ENCODE data around the gene SLC9B2. TPM values are rescaled to one million over a fixed set of nuclear protein-coding genes. Genes with fewer than 3 reads are reported as not detected.

SLC9B2 gene
- total RNA-seq, 4 donors from 2014 or later = 14.8 to 17.4 (median 15.6) TPM

DNA sequence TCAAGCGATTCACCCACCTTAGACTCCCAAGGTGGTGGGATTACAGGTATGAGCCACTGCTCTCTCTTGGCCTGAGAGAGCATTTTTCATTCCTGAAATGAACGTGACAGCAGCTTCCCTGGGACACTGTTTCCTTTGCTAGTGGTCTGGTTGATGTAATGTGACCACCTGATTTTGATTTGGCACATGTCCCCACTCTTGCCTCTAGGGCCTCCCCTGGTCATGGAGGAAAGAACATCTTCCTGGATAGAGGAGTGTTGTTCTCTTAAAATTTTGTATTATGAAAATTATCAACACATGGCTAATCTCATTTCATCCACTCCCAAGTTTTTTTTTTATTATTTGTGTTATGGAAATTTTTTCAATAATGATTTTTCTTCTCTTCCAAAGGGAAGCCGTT is 23.8 kb downstream of the SLC9B2 start:
- TF ChIP-seq, protein P1, sequence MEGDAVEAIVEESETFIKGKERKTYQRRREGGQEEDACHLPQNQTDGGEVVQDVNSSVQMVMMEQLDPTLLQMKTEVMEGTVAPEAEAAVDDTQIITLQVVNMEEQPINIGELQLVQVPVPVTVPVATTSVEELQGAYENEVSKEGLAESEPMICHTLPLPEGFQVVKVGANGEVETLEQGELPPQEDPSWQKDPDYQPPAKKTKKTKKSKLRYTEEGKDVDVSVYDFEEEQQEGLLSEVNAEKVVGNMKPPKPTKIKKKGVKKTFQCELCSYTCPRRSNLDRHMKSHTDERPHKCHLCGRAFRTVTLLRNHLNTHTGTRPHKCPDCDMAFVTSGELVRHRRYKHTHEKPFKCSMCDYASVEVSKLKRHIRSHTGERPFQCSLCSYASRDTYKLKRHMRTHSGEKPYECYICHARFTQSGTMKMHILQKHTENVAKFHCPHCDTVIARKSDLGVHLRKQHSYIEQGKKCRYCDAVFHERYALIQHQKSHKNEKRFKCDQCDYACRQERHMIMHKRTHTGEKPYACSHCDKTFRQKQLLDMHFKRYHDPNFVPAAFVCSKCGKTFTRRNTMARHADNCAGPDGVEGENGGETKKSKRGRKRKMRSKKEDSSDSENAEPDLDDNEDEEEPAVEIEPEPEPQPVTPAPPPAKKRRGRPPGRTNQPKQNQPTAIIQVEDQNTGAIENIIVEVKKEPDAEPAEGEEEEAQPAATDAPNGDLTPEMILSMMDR (IDR thresholded peaks at IDR 0.05; ENCODE audit: low read depth) = no peak

DNA sequence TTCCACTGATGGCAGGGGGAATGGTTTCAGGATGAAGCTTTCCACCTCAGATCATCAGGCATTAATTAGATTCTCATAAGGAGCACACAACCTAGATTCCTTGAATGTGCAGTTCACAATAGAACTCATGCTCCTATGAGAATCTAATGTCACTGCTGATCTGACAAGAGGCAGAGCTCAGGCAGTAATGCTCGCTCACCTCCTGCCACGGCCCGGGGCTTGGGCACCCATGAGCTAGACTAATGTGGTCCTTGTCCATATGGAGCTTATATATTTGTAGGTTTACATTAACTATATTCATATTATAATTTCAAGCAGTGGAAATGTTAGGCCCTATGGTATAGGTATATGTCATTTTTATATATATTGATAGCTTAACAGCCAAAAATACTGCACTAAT is 24.4 kb downstream of the SLC9B2 start:
- TF ChIP-seq, protein P1 (IDR thresholded peaks at IDR 0.05; ENCODE audit: low read depth) = no peak

GRCh38 chr4:103050736-103051436 is 25.7 kb downstream of the SLC9B2 start:
- TF ChIP-seq, protein P1 (IDR thresholded peaks at IDR 0.05; ENCODE audit: low read depth) = no peak

- TF ChIP-seq, protein P1 (IDR thresholded peaks at IDR 0.05; ENCODE audit: low read depth) = no peak
Measured at GRCh38 chr4:103046416-103047290, 29.9 kb downstream of the SLC9B2 start.

DNA sequence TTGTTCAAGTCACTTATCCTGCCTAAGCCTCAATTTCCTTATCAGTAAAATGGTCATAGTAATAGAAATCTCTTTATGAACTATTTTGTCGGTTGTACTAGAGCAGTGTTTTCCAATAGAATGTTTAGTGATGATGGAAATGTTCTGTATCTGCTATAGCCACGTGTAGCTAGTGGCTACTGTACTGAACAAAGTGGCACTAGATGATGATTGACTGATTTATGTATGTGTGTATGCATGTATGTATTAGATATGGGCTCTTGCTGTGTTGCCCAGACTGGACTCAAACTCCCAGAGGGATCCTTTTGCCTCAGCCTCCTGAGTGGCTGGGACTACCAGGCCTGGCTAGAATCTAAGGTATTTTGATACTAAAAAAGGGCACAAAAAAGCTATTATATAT is 32.4 kb downstream of the SLC9B2 start:
- TF ChIP-seq, protein P1 (IDR thresholded peaks at IDR 0.05; ENCODE audit: low read depth) = no peak

GRCh38 chr4:103036169-103036568 is 40.4 kb downstream of the SLC9B2 start:
- TF ChIP-seq, protein P1 (IDR thresholded peaks at IDR 0.05; ENCODE audit: low read depth) = no peak

- TF ChIP-seq, protein P1 (IDR thresholded peaks at IDR 0.05; ENCODE audit: low read depth) = no peak
Measured at GRCh38 chr4:103032574-103032973, 44.0 kb downstream of the SLC9B2 start.
